Prostate gland (tissue), 2 donors: ENCODE measurements around the gene ADH4. TPM values are rescaled to one million over a fixed set of nuclear protein-coding genes. Genes with fewer than 3 reads are reported as not detected.
"Not testable (repeated sequence)": the region's sequence is repeated elsewhere in the genome, so short reads cannot be mapped to it uniquely, and the experiment has no call there.

Source experiments
- DNase-seq: peaks from one replicate; pipeline ENCODE4 v3.0.0-alpha.2; 2019; ENCODE audit warnings: low spot score
- H3K27ac ChIP-seq, 2 donors: fragments of 200-600 bp; sonication (generic); 2 replicates each; pipeline ENCODE4 v1.5.1; 2017 to 2019
- H3K27me3 ChIP-seq: fragments of 200-600 bp; sonication (generic); replicated peaks from 2 replicates; pipeline ENCODE4 v1.5.1; 2019; ENCODE audit not compliant: insufficient read depth
- H3K36me3 ChIP-seq, 2 donors: fragments of 200-600 bp; sonication (generic); 1 replicate in 1 of 2; 2 replicates in 1 of 2; pipeline versions ENCODE4 v1.5.1 to v1.8.1; 2017 to 2019
- H3K4me1 ChIP-seq: fragments of 200-600 bp; sonication (generic); replicated peaks from 2 replicates; pipeline ENCODE4 v1.5.1; 2019
- H3K4me3 ChIP-seq, 2 donors: fragments of 200-600 bp; sonication (generic); 2 replicates each; pipeline ENCODE4 v1.5.1; 2017 to 2019
- H3K9me3 ChIP-seq: fragments of 200-600 bp; sonication (generic); 2 replicates; pipeline ENCODE4 v1.5.1; 2017
- POLR2A ChIP-seq: fragments of 450-650 bp; IDR thresholded peaks from one replicate; pipeline ENCODE4 v1.6.1; 2016; ENCODE audit warnings: antibody characterized with exemption, mild to moderate bottlenecking
- POLR2AphosphoS5 ChIP-seq: sonication (generic); formaldehyde crosslinking; IDR thresholded peaks from one replicate; pipeline ENCODE4 v1.6.1; 2017; ENCODE audit warnings: antibody characterized with exemption
- WGBS: methylation state at CpG from one replicate; pipeline ENCODE4 v1.1.5; 2018; 5-methylcytosine and 5-hydroxymethylcytosine counted together
- intact Hi-C: fragments of 100-400 bp; cut with DNase I; formaldehyde crosslinking; loops from one replicate; pipeline ENCODE4 v1.14.2; 2022
- total RNA-seq, 2 donors: library from RNA; depleted of rRNA; stranded (reverse); fragments of >200 nt; gene quantifications; one replicate each; pipeline ENCODE4 v1.1.0, GENCODE V29; 2016
- TF ChIP-seq, protein P1 (sequence below), 4 experiments: fragments of 200-600 bp in 2 of 4; fragments of 450-650 bp in 2 of 4; sonication (generic) in 2 of 4; IDR thresholded peaks; 1 replicate in 3 of 4; 2 replicates in 1 of 4; pipeline ENCODE4 v1.5.1; 2016 to 2019; ENCODE audit warnings: antibody characterized with exemption in 4 of 4, mild to moderate bottlenecking in 2 of 4, moderate library complexity in 2 of 4

Gene ADH4
- total RNA-seq, 2 donors from 2014 or later, result not detected

DNA sequence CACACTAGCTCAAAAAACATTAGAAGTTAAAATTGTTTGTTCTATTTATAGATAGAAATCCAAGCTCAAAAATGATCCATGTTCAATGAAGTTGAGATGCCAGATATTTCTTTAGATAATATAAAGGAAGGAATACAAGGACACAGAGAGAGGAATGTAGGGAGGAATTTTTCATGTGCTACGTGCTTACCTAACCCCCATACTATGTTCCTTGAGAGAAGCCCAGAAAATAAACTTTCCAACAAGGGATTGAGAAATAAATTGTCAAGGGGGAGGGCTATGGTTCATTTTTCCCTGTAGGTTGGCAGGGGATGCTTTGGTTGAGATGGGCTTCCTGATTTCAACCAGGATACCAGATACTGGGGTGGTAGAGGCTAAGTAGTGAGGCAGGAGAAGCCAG lies 39.9 kb downstream of the ADH4 start:
- Histone ChIP-seq H3K9me3 (no peaks in the 10 kb centered on the region), H3K4me1 (no peaks in the 10 kb centered on the region), H3K27ac (no peak overlapping the region), H3K27me3 (no peaks in the 10 kb centered on the region), H3K36me3 (no peaks in the 10 kb centered on the region), H3K4me3 (no peak overlapping the region)
- WGBS, result 97% methylated on average over 1 of the region's 1 CpG
- intact Hi-C loops, result no loop called here
- no peak for DNase-seq
- TF ChIP-seq, protein P1, sequence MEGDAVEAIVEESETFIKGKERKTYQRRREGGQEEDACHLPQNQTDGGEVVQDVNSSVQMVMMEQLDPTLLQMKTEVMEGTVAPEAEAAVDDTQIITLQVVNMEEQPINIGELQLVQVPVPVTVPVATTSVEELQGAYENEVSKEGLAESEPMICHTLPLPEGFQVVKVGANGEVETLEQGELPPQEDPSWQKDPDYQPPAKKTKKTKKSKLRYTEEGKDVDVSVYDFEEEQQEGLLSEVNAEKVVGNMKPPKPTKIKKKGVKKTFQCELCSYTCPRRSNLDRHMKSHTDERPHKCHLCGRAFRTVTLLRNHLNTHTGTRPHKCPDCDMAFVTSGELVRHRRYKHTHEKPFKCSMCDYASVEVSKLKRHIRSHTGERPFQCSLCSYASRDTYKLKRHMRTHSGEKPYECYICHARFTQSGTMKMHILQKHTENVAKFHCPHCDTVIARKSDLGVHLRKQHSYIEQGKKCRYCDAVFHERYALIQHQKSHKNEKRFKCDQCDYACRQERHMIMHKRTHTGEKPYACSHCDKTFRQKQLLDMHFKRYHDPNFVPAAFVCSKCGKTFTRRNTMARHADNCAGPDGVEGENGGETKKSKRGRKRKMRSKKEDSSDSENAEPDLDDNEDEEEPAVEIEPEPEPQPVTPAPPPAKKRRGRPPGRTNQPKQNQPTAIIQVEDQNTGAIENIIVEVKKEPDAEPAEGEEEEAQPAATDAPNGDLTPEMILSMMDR (IDR thresholded peaks at IDR 0.05), result no peak
- TF ChIP-seq POLR2A, result no peak
- TF ChIP-seq POLR2AphosphoS5, result no peak

DNA sequence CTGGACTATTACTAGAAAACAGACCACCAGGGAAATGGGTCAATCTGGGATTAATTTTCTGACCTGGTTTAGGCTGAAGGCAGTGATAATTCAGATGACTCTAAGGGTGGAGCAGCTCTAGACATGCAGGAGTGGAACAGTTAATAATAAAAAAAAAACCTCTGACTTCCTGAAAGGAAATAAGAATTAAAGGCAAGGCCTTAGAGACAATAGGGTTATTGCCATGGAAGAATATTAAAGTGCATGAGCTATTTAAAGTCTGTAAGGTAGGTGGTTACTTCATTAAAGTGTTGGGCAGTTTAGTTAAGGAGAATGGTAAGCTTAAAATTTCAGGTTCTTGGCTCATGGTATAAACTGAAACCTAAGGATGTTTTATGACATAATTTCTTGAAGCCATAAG lies 40.9 kb downstream of the ADH4 start:
- TF ChIP-seq POLR2AphosphoS5, result no peak
- TF ChIP-seq, protein P1 (IDR thresholded peaks at IDR 0.05), result no peak
- TF ChIP-seq POLR2A, result no peak
- H3K9me3 ChIP-seq, result no peaks in the 10 kb centered on the region
- no peak for DNase-seq
- H3K27ac ChIP-seq, result no peak overlapping the region
- intact Hi-C loops, result no loop called here
- H3K4me1 ChIP-seq, result no peaks in the 10 kb centered on the region
- H3K4me3 ChIP-seq, result no peak overlapping the region
- H3K36me3 ChIP-seq, result no peaks in the 10 kb centered on the region
- H3K27me3 ChIP-seq, result no peaks in the 10 kb centered on the region

DNA sequence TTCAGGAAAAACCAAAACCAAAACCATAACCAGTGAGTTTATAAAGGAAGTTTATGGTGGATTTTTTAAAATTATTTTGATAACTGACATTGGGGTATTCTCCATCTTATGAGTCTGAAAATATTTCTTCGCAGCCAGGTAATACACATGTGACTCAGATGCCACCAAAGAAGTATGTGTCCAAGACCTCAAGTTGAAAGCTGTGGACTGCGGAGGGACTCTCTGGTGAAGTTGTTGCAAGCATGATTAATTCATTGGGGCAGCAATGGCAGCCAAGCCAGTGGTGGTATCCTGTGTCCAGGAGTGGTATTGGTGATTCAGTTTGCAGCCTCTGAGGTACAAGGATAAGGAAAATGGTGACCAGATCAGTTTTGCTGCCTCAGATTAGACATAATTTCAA lies 41.5 kb downstream of the ADH4 start:
- Histone ChIP-seq H3K9me3 (no peaks in the 10 kb centered on the region), H3K36me3 (no peaks in the 10 kb centered on the region), H3K27ac (no peak overlapping the region), H3K27me3 (no peaks in the 10 kb centered on the region), H3K4me3 (no peak overlapping the region), H3K4me1 (no peaks in the 10 kb centered on the region)
- intact Hi-C loops, result no loop called here
- TF ChIP-seq, protein P1 (IDR thresholded peaks at IDR 0.05), result no peak
- no peak for TF ChIP-seq POLR2AphosphoS5
- no peak for TF ChIP-seq POLR2A
- no peak for DNase-seq
- WGBS, result 100% methylated on average over 2 of the region's 2 CpGs

DNA sequence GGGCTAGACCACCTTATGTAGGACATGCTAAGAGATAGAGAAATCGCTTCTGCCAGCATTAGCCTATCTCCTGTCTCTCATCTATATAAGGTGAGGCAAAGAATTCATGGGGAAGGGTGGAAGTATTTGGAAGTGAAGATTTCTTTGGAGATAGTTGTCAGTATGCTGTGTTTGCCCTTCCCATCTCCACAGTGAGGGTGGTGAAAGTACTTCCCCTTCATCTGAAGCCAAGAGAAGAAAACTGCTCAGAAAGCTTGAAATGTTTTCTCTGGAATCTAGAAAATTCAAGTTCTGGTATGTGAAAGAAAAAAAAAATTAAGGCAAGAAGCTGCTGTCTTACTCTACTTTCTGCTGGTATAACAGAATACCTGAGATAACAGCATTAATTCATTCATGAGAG lies 43.2 kb downstream of the ADH4 start:
- H3K4me1 ChIP-seq, result no peaks in the 10 kb centered on the region
- WGBS, result 94% methylated on average over 1 of the region's 1 CpG

DNA sequence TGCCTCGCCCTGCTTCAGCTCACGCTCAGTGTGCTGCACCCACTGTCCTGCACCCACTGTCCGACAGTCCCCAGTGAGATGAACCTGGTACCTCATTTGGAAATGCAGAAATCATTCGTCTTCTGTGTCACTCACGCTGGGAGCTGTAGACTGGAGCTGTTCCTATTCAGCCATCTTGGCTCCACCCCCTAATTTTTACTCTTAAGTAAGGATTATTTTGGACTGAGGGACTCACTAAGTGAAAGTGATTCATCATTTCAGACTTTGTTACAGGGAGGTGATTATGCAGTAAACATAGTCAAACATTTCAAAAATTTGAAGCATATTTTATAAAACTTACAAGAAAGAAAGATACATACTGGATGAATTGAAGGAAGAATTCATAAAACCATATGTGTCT lies 44.3 kb downstream of the ADH4 start:
- H3K4me3 ChIP-seq, H3K9me3 ChIP-seq, H3K27ac ChIP-seq, H3K36me3 ChIP-seq, intact Hi-C loops, H3K4me1 ChIP-seq, H3K27me3 ChIP-seq, DNase-seq: not testable (repeated sequence)
- WGBS, result 77% methylated on average over 5 of the region's 5 CpGs

More for the DNA sequence above, 43.2 kb downstream of the ADH4 start:
- DNase-seq, result no peak
- no peak overlapping the region for H3K4me3 ChIP-seq
- intact Hi-C loops, result no loop called here
- H3K27ac ChIP-seq, result no peak overlapping the region
- TF ChIP-seq POLR2AphosphoS5 (no peak), POLR2A (no peak)
- TF ChIP-seq, protein P1 (IDR thresholded peaks at IDR 0.05), result no peak
- no peaks in the 10 kb centered on the region for H3K27me3 ChIP-seq
- H3K9me3 ChIP-seq, result no peaks in the 10 kb centered on the region
- H3K36me3 ChIP-seq, result no peaks in the 10 kb centered on the region
